Stimulated activated CD8-positive, alpha-beta memory T cell treated with anti-CD3 and anti-CD28 coated beads, Interleukin-4, amount 100 ng/mL, for 48 hours (primary cell): ENCODE data around the gene FRMPD2.
A peak's percentile ranks its signal among the peaks of the same experiment; 100 is the strongest.
"Not testable (repeated sequence)": the region's sequence is repeated elsewhere in the genome, so short reads cannot be mapped to it uniquely, and the experiment has no call there.

Experiments
- DNase-seq: peaks from one replicate; pipeline ENCODE4 v3.0.0-alpha.2; 2020

The FRMPD2 gene

GRCh38 chr10:48231178-48231577, 43.3 kb downstream of the FRMPD2 start:
- DNase-seq, result no peak

- DNase-seq, result no peak
Measured at GRCh38 chr10:48227213-48227612, 47.3 kb downstream of the FRMPD2 start.

GRCh38 chr10:48224979-48225560, 49.4 kb downstream of the FRMPD2 start:
- no peak for DNase-seq

GRCh38 chr10:48224296-48224695, 50.2 kb downstream of the FRMPD2 start:
- no peak for DNase-seq

- DNase-seq, result no peak
Measured at GRCh38 chr10:48221814-48222213, 52.7 kb downstream of the FRMPD2 start.

- not testable (repeated sequence) for DNase-seq
Measured at GRCh38 chr10:48221031-48221430, 53.5 kb downstream of the FRMPD2 start.

GRCh38 chr10:48219194-48219593, 55.3 kb downstream of the FRMPD2 start:
- DNase-seq, result no peak

- no peak for DNase-seq
Measured at GRCh38 chr10:48216744-48217143, 57.8 kb downstream of the FRMPD2 start.

GRCh38 chr10:48216204-48216505, 58.3 kb downstream of the FRMPD2 start:
- DNase-seq, result no peak

GRCh38 chr10:48215486-48216203, 58.9 kb downstream of the FRMPD2 start:
- peak; percentile 74 for DNase-seq

- no peak for DNase-seq
Measured at GRCh38 chr10:48214716-48215485, 59.6 kb downstream of the FRMPD2 start.

GRCh38 chr10:48213047-48213446, 61.4 kb downstream of the FRMPD2 start:
- no peak for DNase-seq

GRCh38 chr10:48211777-48212176, 62.7 kb downstream of the FRMPD2 start:
- DNase-seq, result no peak

GRCh38 chr10:48210966-48211365, 63.5 kb downstream of the FRMPD2 start:
- DNase-seq, result no peak

- DNase-seq, result no peak
Measured at GRCh38 chr10:48210391-48210790, 64.1 kb downstream of the FRMPD2 start.

GRCh38 chr10:48209241-48209640, 65.3 kb downstream of the FRMPD2 start:
- no peak for DNase-seq

GRCh38 chr10:48207853-48208252, 66.6 kb downstream of the FRMPD2 start:
- no peak for DNase-seq

GRCh38 chr10:48206482-48207250, 67.8 kb downstream of the FRMPD2 start:
- no peak for DNase-seq

GRCh38 chr10:48205918-48206317, 68.6 kb downstream of the FRMPD2 start:
- DNase-seq, result no peak

- no peak for DNase-seq
Measured at GRCh38 chr10:48199580-48200377, 74.7 kb downstream of the FRMPD2 start.

GRCh38 chr10:48197236-48197899, 77.1 kb downstream of the FRMPD2 start:
- DNase-seq, result no peak

GRCh38 chr10:48195803-48196202, 78.7 kb downstream of the FRMPD2 start:
- DNase-seq, result no peak
